Mesothelial cell of epicardium (in vitro differentiated cells): ENCODE data around the gene LRRK1. TPM values are rescaled to one million over a fixed set of nuclear protein-coding genes. Genes with fewer than 3 reads are reported as not detected.

ENCODE experiments used
- DNase-seq, 2 experiments: peaks; one replicate each; pipeline ENCODE4 v3.0.0; 2021; ENCODE audit warnings: low spot score in 2 of 2; ENCODE audit not compliant: unreplicated experiment in 2 of 2
- H3K27ac Mint-ChIP-seq: 2 replicates; pipeline ENCODE4 v1.8.0; 2021; ENCODE audit warnings: mixed read lengths
- H3K27me3 Mint-ChIP-seq: 2 replicates; pipeline ENCODE4 v1.8.0; 2021; ENCODE audit warnings: low read depth, mixed read lengths
- H3K36me3 Mint-ChIP-seq: 2 replicates; pipeline ENCODE4 v1.8.0; 2021; ENCODE audit warnings: mixed read lengths
- H3K4me1 Mint-ChIP-seq: 2 replicates; pipeline ENCODE4 v1.8.0; 2021; ENCODE audit warnings: mixed read lengths
- H3K4me3 Mint-ChIP-seq: 2 replicates; pipeline ENCODE4 v1.8.0; 2021; ENCODE audit warnings: mild to moderate bottlenecking, moderate library complexity, mixed read lengths
- H3K9me3 Mint-ChIP-seq: 2 replicates; pipeline ENCODE4 v1.8.0; 2021; ENCODE audit warnings: mixed read lengths
- CTCF ChIP-seq: fragments of 200-600 bp; sonication (generic); IDR thresholded peaks from one replicate; pipeline ENCODE4 v1.5.0; 2021; ENCODE audit warnings: antibody characterized with exemption; ENCODE audit not compliant: unreplicated experiment
- total RNA-seq: library from RNA; stranded (reverse); gene quantifications from 3 replicates; pipeline ENCODE4 v1.2.1, GENCODE V29; 2021

Gene LRRK1
- total RNA-seq, 1 donor from 2014 or later: 2.3 TPM

- H3K27ac Mint-ChIP-seq: no peak overlapping the region
- H3K9me3 Mint-ChIP-seq: peaks cover 74% of the 10 kb centered on the region
- peak in 1 of 2 experiments; percentile 30 for DNase-seq
- no peaks in the 10 kb centered on the region for H3K27me3 Mint-ChIP-seq
- H3K4me3 Mint-ChIP-seq: no peak overlapping the region
- peaks cover 6% of the 10 kb centered on the region for H3K36me3 Mint-ChIP-seq
- no peak for TF ChIP-seq CTCF
- no peaks in the 10 kb centered on the region for H3K4me1 Mint-ChIP-seq
Observed at GRCh38 chr15:101037090-101037830, 118.1 kb downstream of the LRRK1 start.

DNA sequence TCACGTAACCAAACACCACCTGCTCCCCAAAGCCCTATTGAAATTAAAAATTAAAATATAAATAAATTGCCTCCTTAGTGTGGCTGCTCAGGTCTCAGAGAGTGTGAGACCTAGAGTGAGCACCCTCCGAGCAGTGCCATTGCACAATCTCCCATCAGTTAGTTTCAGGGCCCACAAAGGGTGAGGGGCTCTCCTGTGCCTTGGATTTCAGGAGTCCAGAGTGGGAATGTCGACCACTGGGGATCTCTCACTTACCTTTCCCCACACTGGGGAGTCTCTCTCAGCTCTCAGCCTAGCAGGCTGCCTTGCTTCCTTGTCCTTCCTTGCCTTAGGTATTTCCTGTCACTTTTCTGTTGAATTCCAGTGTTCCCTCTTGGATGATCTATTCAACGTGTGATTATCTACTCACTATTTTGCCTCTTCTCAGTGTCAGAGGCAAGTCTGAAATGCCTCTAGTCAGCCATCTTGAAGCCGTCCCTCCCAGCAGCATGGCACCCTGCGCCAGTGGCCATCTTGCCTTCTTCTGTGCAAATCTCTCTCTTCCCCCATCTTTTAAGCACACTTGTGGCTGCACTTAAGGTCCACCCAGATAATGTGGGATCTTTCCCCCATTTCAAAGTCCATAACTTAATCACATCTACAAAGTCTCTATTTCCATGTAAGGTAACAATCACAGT lies 119.3 kb downstream of the LRRK1 start:
- H3K4me3 Mint-ChIP-seq: no peak overlapping the region
- no peaks in the 10 kb centered on the region for H3K27me3 Mint-ChIP-seq
- no peak for TF ChIP-seq CTCF
- no peak overlapping the region for H3K27ac Mint-ChIP-seq
- no peak for DNase-seq
- peaks cover 67% of the 10 kb centered on the region for H3K9me3 Mint-ChIP-seq
- no peaks in the 10 kb centered on the region for H3K4me1 Mint-ChIP-seq
- H3K36me3 Mint-ChIP-seq: peaks cover 6% of the 10 kb centered on the region

GRCh38 chr15:101039461-101039860 lies 120.3 kb downstream of the LRRK1 start:
- H3K27me3 Mint-ChIP-seq: no peaks in the 10 kb centered on the region
- no peak for DNase-seq
- peaks cover 58% of the 10 kb centered on the region for H3K9me3 Mint-ChIP-seq
- no peak overlapping the region for H3K27ac Mint-ChIP-seq
- peaks cover 6% of the 10 kb centered on the region for H3K36me3 Mint-ChIP-seq
- TF ChIP-seq CTCF: no peak
- H3K4me3 Mint-ChIP-seq: no peak overlapping the region
- H3K4me1 Mint-ChIP-seq: no peaks in the 10 kb centered on the region

DNA sequence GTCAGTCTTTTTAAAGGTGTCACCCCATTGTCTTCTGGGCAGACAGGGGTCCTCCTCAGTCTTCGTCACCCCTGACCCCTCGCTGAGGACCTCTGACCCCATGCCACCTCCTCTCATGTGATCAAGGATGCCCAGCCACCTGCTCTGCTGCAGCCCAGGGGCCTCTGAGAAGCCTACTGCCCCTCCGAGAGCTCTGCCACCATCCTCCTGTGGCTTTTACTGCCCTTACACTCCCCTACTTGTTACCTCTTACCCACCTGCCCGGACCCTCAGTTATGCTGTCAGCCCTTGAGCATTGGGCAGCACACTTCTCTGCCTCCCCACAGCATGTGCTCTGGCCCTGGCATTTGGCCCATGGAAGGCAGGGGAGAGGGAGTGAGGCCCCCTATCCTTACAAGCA lies 123.2 kb downstream of the LRRK1 start:
- no peak overlapping the region for H3K27ac Mint-ChIP-seq
- H3K9me3 Mint-ChIP-seq: peaks cover 35% of the 10 kb centered on the region
- no peak overlapping the region for H3K4me3 Mint-ChIP-seq
- H3K27me3 Mint-ChIP-seq: no peaks in the 10 kb centered on the region
- H3K36me3 Mint-ChIP-seq: no peaks in the 10 kb centered on the region
- no peak for TF ChIP-seq CTCF
- DNase-seq: peak; percentile 6 to 29
- peaks cover 6% of the 10 kb centered on the region for H3K4me1 Mint-ChIP-seq

- Mint-ChIP-seq H3K4me3 (no peak overlapping the region), H3K4me1 (peaks cover 12% of the 10 kb centered on the region)
Observed at GRCh38 chr15:101043011-101043410, 123.9 kb downstream of the LRRK1 start.

More at GRCh38 chr15:101043011-101043410, 123.9 kb downstream of the LRRK1 start:
- TF ChIP-seq CTCF: no peak
- DNase-seq: peak in 1 of 2 experiments; percentile 2
- Mint-ChIP-seq H3K36me3 (no peaks in the 10 kb centered on the region), H3K27me3 (no peaks in the 10 kb centered on the region), H3K9me3 (peaks cover 35% of the 10 kb centered on the region), H3K27ac (no peak overlapping the region)
